ENCODE data around the gene LTBP2.

LTBP2 gene

DNA sequence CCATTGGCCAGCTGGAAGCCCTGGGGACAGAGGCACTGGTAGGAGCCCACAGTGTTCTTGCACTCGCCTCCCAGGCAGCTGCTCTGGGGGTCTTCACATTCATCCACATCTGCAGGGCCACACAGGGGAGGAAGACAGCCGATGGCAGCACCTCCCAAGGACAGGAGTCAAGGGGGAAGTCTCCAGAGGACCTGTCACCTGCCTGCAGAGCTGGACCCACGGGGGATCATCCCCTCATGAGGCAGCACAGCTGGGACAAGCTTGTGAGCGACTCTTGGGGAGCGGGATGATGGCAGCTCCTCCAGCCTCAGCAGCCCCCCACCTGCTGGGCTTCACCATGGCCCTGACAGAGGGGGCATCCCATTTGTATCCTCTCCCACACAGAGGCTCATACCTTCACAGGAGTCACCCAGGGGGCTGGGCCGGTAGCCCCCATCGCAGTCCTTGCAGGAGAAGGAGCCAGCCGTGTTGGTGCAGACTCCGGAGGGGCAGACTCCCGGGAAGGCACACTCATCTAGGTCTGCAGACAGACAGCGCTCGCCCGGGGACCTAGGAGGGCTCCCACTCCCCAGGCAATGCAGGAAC lies 103.1 kb downstream of the LTBP2 start:
- ChIA-PET POLR2A (no interaction called here), CTCF (interaction anchor here (1.0 to 1.6 kb wide), 2 partner anchors 49 to 100 kb away, joined by 3 to 4 read pairs; no protein-coding TSS in a partner anchor)
- DNase-seq (ENCODE audit: extremely low spot score) = no peak
- TF ChIP-seq CTCF (IDR thresholded peaks at IDR 0.05; ENCODE audit: control extremely low read depth, extremely low read depth, low read depth, missing control alignments) = no peak

- TF ChIP-seq CTCF (IDR thresholded peaks at IDR 0.05; ENCODE audit: control extremely low read depth, extremely low read depth, low read depth, missing control alignments) = peak; percentile 4
- CTCF ChIA-PET = interaction anchor here (1.0 to 1.6 kb wide), 2 partner anchors 48 to 101 kb away, joined by 3 to 4 read pairs; no protein-coding TSS in a partner anchor
- POLR2A ChIA-PET = no interaction called here
- DNase-seq (ENCODE audit: extremely low spot score) = no peak
Measured at GRCh38 chr14:74508292-74508731, 103.7 kb downstream of the LTBP2 start.

- POLR2A ChIA-PET = no interaction called here
- DNase-seq (ENCODE audit: extremely low spot score) = no peak
- CTCF ChIA-PET = interaction anchor here (1.0 to 1.6 kb wide), 2 partner anchors 48 to 101 kb away, joined by 3 to 4 read pairs; no protein-coding TSS in a partner anchor
- no peak for TF ChIP-seq CTCF (IDR thresholded peaks at IDR 0.05; ENCODE audit: control extremely low read depth, extremely low read depth, low read depth, missing control alignments)
Measured at GRCh38 chr14:74507840-74508239, 104.2 kb downstream of the LTBP2 start.

DNA sequence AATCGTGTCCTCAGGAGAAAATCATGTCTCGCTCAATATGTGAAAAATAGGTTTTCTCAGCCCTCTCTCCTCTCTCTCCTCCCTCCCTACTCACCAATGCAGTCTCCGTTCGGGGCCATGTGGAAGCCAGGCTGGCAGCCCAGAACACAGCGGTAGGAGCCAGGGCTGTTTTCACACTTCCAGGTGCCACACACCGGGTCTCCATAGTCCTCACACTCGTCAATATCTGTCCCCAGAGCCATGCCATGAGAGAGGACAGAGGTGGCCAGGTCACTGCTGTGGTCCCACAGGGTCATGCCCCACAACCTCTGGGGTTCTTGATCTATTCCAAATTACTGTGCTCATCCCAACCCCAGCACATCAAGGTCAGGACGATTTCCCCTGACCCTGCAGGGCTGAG lies 105.0 kb downstream of the LTBP2 start:
- POLR2A ChIA-PET = no interaction called here
- TF ChIP-seq CTCF (IDR thresholded peaks at IDR 0.05; ENCODE audit: control extremely low read depth, extremely low read depth, low read depth, missing control alignments) = no peak
- no peak for DNase-seq (ENCODE audit: extremely low spot score)
- CTCF ChIA-PET = interaction anchor here (1.6 kb wide), 1 partner anchor 47 kb away, joined by 4 read pairs; no protein-coding TSS in a partner anchor

DNA sequence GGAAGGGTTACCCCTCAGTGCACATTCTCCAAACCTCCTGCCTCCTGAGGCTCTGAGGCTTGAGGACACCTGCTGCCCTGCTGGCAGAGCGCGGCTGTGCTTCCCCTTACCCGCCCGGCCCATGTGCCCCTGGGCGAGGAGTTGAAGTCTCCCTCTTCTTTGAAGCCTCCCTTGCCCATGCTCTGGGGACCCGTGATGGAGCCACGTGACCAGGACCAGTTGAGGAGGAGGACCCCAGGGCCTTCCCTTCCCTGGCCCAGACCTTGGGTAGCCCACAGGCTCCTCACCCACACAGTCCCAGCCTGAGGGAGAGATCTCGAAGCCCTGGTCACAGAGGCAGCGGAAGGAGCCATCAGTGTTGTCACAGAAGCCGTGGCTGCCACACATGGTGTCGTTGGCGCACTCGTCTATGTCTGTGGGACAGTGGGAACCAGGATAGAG lies 105.6 kb downstream of the LTBP2 start:
- POLR2A ChIA-PET = no interaction called here
- no peak for TF ChIP-seq CTCF (IDR thresholded peaks at IDR 0.05; ENCODE audit: control extremely low read depth, extremely low read depth, low read depth, missing control alignments)
- CTCF ChIA-PET = no interaction called here
- no peak for DNase-seq (ENCODE audit: extremely low spot score)

- POLR2A ChIA-PET = no interaction called here
- DNase-seq (ENCODE audit: extremely low spot score) = no peak
- TF ChIP-seq CTCF (IDR thresholded peaks at IDR 0.05; ENCODE audit: control extremely low read depth, extremely low read depth, low read depth, missing control alignments) = no peak
- CTCF ChIA-PET = no interaction called here
Measured at GRCh38 chr14:74505831-74506230, 106.2 kb downstream of the LTBP2 start.
